Measurements from ENCODE around the gene PAGR1. TPM values are rescaled to one million over a fixed set of nuclear protein-coding genes. Genes with fewer than 3 reads are reported as not detected.
"Not testable (repeated sequence)": the region's sequence is repeated elsewhere in the genome, so short reads cannot be mapped to it uniquely, and the experiment has no call there.

The PAGR1 gene
- total RNA-seq, 1 donor from 2014 or later, result 47.2 TPM

GRCh38 chr16:29831490-29831889 lies 15.5 kb downstream of the PAGR1 start:
- Histone ChIP-seq H3K4me2 (no peak overlapping the region), H3K4me3 (no peak overlapping the region), H3K27me3 (no peaks in the 10 kb centered on the region), H3K79me2 (ENCODE audit: low read depth) (no peaks in the 10 kb centered on the region), H3K9ac (no peak overlapping the region), H3K4me1 (no peaks in the 10 kb centered on the region), H3K27ac (no peak overlapping the region), H4K20me1 (ENCODE audit: low read depth) (no peaks in the 10 kb centered on the region), H3F3A (ENCODE audit: low read depth) (no peaks in the 10 kb centered on the region), H3K9me3 (ENCODE audit: low read depth) (no peaks in the 10 kb centered on the region), H2AFZ (replicated peaks) (no peak overlapping the region), H3K36me3 (no peaks in the 10 kb centered on the region)
- no peak overlapping the region for H3K4me3 Mint-ChIP-seq
- H3K27ac Mint-ChIP-seq, result no peak overlapping the region
- H3K9me3 Mint-ChIP-seq, result no peaks in the 10 kb centered on the region
- no peaks in the 10 kb centered on the region for H3K36me3 Mint-ChIP-seq
- TF ChIP-seq EZH2 (IDR thresholded peaks at IDR 0.05) (no peak), EZH2phosphoT487 (IDR thresholded peaks at IDR 0.05) (no peak), CTCF (IDR thresholded peaks at IDR 0.05) (no peak)
- peaks cover 6% of the 10 kb centered on the region for H3K4me1 Mint-ChIP-seq
- H3K27me3 Mint-ChIP-seq (ENCODE audit: insufficient read depth, low read depth), result peaks cover 6% of the 10 kb centered on the region
- no peak for DNase-seq (ENCODE audit: low spot score)

- not testable (repeated sequence) for H2AFZ ChIP-seq (replicated peaks); H3K27ac ChIP-seq; H3K4me2 ChIP-seq; H3K4me1 ChIP-seq; H3K27me3 Mint-ChIP-seq (ENCODE audit: insufficient read depth, low read depth); H3K9me3 Mint-ChIP-seq; H3K27me3 ChIP-seq; H3K9me3 ChIP-seq (ENCODE audit: low read depth); H3K4me1 Mint-ChIP-seq; H3K9ac ChIP-seq; H3K36me3 ChIP-seq; H3K36me3 Mint-ChIP-seq; DNase-seq (ENCODE audit: low spot score); H3K4me3 Mint-ChIP-seq; H3F3A ChIP-seq (ENCODE audit: low read depth); H4K20me1 ChIP-seq (ENCODE audit: low read depth); H3K27ac Mint-ChIP-seq; H3K4me3 ChIP-seq; H3K79me2 ChIP-seq (ENCODE audit: low read depth)
These were observed 17.3 kb downstream of the PAGR1 start for GRCh38 chr16:29833219-29833618.

GRCh38 chr16:29834079-29834478 lies 18.1 kb downstream of the PAGR1 start:
- H3K4me1 Mint-ChIP-seq, result peaks cover 4% of the 10 kb centered on the region
- H3K9me3 Mint-ChIP-seq, result no peaks in the 10 kb centered on the region
- TF ChIP-seq EZH2 (IDR thresholded peaks at IDR 0.05) (no peak), CTCF (IDR thresholded peaks at IDR 0.05) (no peak), EZH2phosphoT487 (IDR thresholded peaks at IDR 0.05) (no peak)
- no peak for DNase-seq (ENCODE audit: low spot score)
- no peak overlapping the region for H3K27ac Mint-ChIP-seq
- no peak overlapping the region for H3K9ac ChIP-seq
- no peak overlapping the region for H3K27ac ChIP-seq
- no peaks in the 10 kb centered on the region for H4K20me1 ChIP-seq (ENCODE audit: low read depth)
- no peak overlapping the region for H3K4me3 ChIP-seq
- no peak overlapping the region for H3K4me2 ChIP-seq
- H3K27me3 ChIP-seq, result no peaks in the 10 kb centered on the region
- no peaks in the 10 kb centered on the region for H3K9me3 ChIP-seq (ENCODE audit: low read depth)
- H3K36me3 ChIP-seq, result no peaks in the 10 kb centered on the region
- H3K4me1 ChIP-seq, result no peaks in the 10 kb centered on the region
- H2AFZ ChIP-seq (replicated peaks), result no peak overlapping the region
- H3K36me3 Mint-ChIP-seq, result no peaks in the 10 kb centered on the region
- peak overlapping the region; percentile 7 for H3K4me3 Mint-ChIP-seq
- H3F3A ChIP-seq (ENCODE audit: low read depth), result no peaks in the 10 kb centered on the region
- peaks cover 6% of the 10 kb centered on the region for H3K27me3 Mint-ChIP-seq (ENCODE audit: insufficient read depth, low read depth)
- no peaks in the 10 kb centered on the region for H3K79me2 ChIP-seq (ENCODE audit: low read depth)

- no peak overlapping the region for H3K4me2 ChIP-seq
- Mint-ChIP-seq H3K36me3 (no peaks in the 10 kb centered on the region), H3K9me3 (no peaks in the 10 kb centered on the region), H3K27me3 (ENCODE audit: insufficient read depth, low read depth) (peaks cover 4% of the 10 kb centered on the region), H3K4me3 (no peak overlapping the region), H3K4me1 (peaks cover 4% of the 10 kb centered on the region), H3K27ac (no peak overlapping the region)
- no peaks in the 10 kb centered on the region for H4K20me1 ChIP-seq (ENCODE audit: low read depth)
- DNase-seq (ENCODE audit: low spot score), result no peak
- H3K9me3 ChIP-seq (ENCODE audit: low read depth), result no peaks in the 10 kb centered on the region
- no peaks in the 10 kb centered on the region for H3K36me3 ChIP-seq
- TF ChIP-seq EZH2phosphoT487 (IDR thresholded peaks at IDR 0.05) (no peak), CTCF (IDR thresholded peaks at IDR 0.05) (no peak), EZH2 (IDR thresholded peaks at IDR 0.05) (no peak)
- H3K27ac ChIP-seq, result no peak overlapping the region
- H3K4me3 ChIP-seq, result no peak overlapping the region
- H3K4me1 ChIP-seq, result no peaks in the 10 kb centered on the region
- H3K9ac ChIP-seq, result no peak overlapping the region
- no peak overlapping the region for H2AFZ ChIP-seq (replicated peaks)
- H3K27me3 ChIP-seq, result no peaks in the 10 kb centered on the region
- H3F3A ChIP-seq (ENCODE audit: low read depth), result no peaks in the 10 kb centered on the region
- no peaks in the 10 kb centered on the region for H3K79me2 ChIP-seq (ENCODE audit: low read depth)
These were observed 20.0 kb downstream of the PAGR1 start for GRCh38 chr16:29835926-29836325.
